Endothelial cell of umbilical vein (primary cell): ENCODE data around the gene AKAP13. TPM values are rescaled to one million over a fixed set of nuclear protein-coding genes. Genes with fewer than 3 reads are reported as not detected.

ENCODE experiments used
- BruUV-seq: library from RNA; stranded (reverse); fragments of 400-500 nt; replicated peaks from 2 replicates; lab custom pipeline; 2021; lab: Mats Ljungman, UMichigan
- CTCF ChIA-PET: fragments of 300-600, 350-600 bp; sonication (Branson Sonifier 250); formaldehyde crosslinking; loops from one replicate; lab custom pipeline; 2021; ENCODE audit warnings: antibody characterized with exemption, inconsistent platforms; lab: Charles Lee
- POLR2A ChIA-PET: fragments of 300-600, 350-600 bp; sonication (Branson Sonifier 250); formaldehyde crosslinking; loops from one replicate; lab custom pipeline; 2021; ENCODE audit warnings: antibody characterized with exemption, inconsistent platforms; lab: Charles Lee
- DNase-seq: peaks from one replicate; pipeline ENCODE4 v3.0.0-alpha.2; 2011; ENCODE audit warnings: low read depth, low spot score
- FAIRE-seq: peaks from 2 replicates; lab custom pipeline; 2011; peaks lifted over from hg19 to GRCh38; lab: Jason Lieb, UNC
- H2AFZ ChIP-seq: 2 replicates; pipeline ENCODE4 v1.6.0; 2012; ENCODE audit warnings: low read depth, low read length, control low read depth, inconsistent platforms
- H3K27ac ChIP-seq: 2 replicates; pipeline ENCODE4 v1.5.1; 2011; ENCODE audit warnings: low read depth, mild to moderate bottlenecking, control low read depth, low read length, moderate library complexity; ENCODE audit not compliant: insufficient read depth
- H3K27me3 ChIP-seq, 2 experiments: 2 replicates each; pipeline versions ENCODE4 v1.6.0 to v1.6.1; 2011; ENCODE audit warnings: low read length in 2 of 2, mixed read lengths in 1 of 2; ENCODE audit not compliant: control insufficient read depth in 2 of 2, insufficient read depth in 2 of 2
- H3K36me3 ChIP-seq, 2 experiments: 2 replicates in 1 of 2; 3 replicates in 1 of 2; pipeline ENCODE4 v1.5.1; 2011; ENCODE audit warnings: low read length in 2 of 2, mild to moderate bottlenecking in 1 of 2, moderate library complexity in 1 of 2; ENCODE audit not compliant: control insufficient read depth in 2 of 2, insufficient read depth in 2 of 2; ENCODE audit errors: extremely low read depth in 1 of 2
- H3K4me1 ChIP-seq: 3 replicates; pipeline ENCODE4 v1.5.1; 2011; ENCODE audit warnings: mild to moderate bottlenecking, low read length; ENCODE audit not compliant: control insufficient read depth, insufficient read depth; ENCODE audit errors: extremely low read depth
- H3K4me2 ChIP-seq: 2 replicates; pipeline ENCODE4 v1.6.1; 2011; ENCODE audit warnings: low read length, control low read depth, mixed read lengths; ENCODE audit not compliant: insufficient read depth
- H3K4me3 ChIP-seq, 3 experiments: fragments of 200-600 bp in 1 of 3; sonication (generic), shearing (Covaris generic) in 1 of 3; replicated peaks in 1 of 3; 2 replicates each; pipeline ENCODE4 v1.5.1; 2011 to 2016; ENCODE audit warnings: control low read depth in 3 of 3, low read length in 3 of 3, mild to moderate bottlenecking in 2 of 3, inconsistent platforms in 1 of 3, low read depth in 1 of 3, moderate library complexity in 1 of 3; ENCODE audit not compliant: insufficient read depth in 1 of 3
- H3K79me2 ChIP-seq: 2 replicates; pipeline ENCODE4 v1.6.0; 2012; ENCODE audit warnings: low read length, inconsistent platforms; ENCODE audit not compliant: control insufficient read depth, insufficient read depth
- H3K9ac ChIP-seq: replicated peaks from 2 replicates; pipeline ENCODE3; 2011; ENCODE audit warnings: low read length, control low read depth; ENCODE audit not compliant: insufficient read depth; ENCODE audit errors: extremely low read depth
- H3K9me1 ChIP-seq: replicated peaks from 3 replicates; pipeline ENCODE4 v1.6.0; 2011; ENCODE audit warnings: mild to moderate bottlenecking, low read length; ENCODE audit not compliant: control insufficient read depth, insufficient read depth; ENCODE audit errors: extremely low read depth
- H3K9me3 ChIP-seq: replicated peaks from 2 replicates; pipeline ENCODE4 v1.5.1; 2012; ENCODE audit warnings: low read length, inconsistent platforms; ENCODE audit not compliant: control insufficient read depth, insufficient read depth
- H4K20me1 ChIP-seq: replicated peaks from 2 replicates; pipeline ENCODE3; 2011; ENCODE audit warnings: mild to moderate bottlenecking, low read length; ENCODE audit not compliant: control insufficient read depth, insufficient read depth; ENCODE audit errors: extremely low read depth
- EZH2 ChIP-seq: IDR thresholded peaks from 2 replicates; pipeline ENCODE4 v1.6.1; 2012; ENCODE audit warnings: borderline replicate concordance, low read depth, mild to moderate bottlenecking, moderate library complexity, low read length, inconsistent platforms; ENCODE audit not compliant: severe bottlenecking
- GATA2 ChIP-seq: IDR thresholded peaks from 2 replicates; pipeline ENCODE4 v1.7.0; 2011; ENCODE audit warnings: low read depth, mild to moderate bottlenecking, moderate library complexity, mixed read lengths, low read length; ENCODE audit not compliant: insufficient read length, insufficient read depth
- POLR2AphosphoS5 ChIP-seq: IDR thresholded peaks from 2 replicates; pipeline ENCODE4 v1.6.1; 2012; ENCODE audit warnings: low read depth, mild to moderate bottlenecking, control low read depth, low read length, moderate library complexity; ENCODE audit not compliant: insufficient read depth
- dilution Hi-C: fragments of 300-500 bp; cut with MboI; formaldehyde crosslinking; loops from one replicate; pipeline ENCODE4 v1.15.0; 2019; ENCODE audit warnings: low sequenced_read_pairs; ENCODE audit not compliant: extremely low pct_ligation_motif_present
- intact Hi-C: fragments of 100-400 bp; cut with micrococcal nuclease; formaldehyde crosslinking; loops from one replicate; pipeline ENCODE4 v1.10.0; 2022
- polyA plus RNA-seq, 4 experiments: library from polyadenylated mRNA; depleted of rRNA in 3 of 4; stranded (reverse) in 3 of 4; unstranded in 1 of 4; fragments of >200 nt; gene quantifications; 2 replicates each; pipeline versions ENCODE4 v1.2.1 to v1.2.3, GENCODE V29; 2011 to 2012; ENCODE audit warnings: missing spikeins in 1 of 4
- total RNA-seq: library from RNA; stranded (reverse); gene quantifications from 2 replicates; pipeline ENCODE4 v1.2.3, GENCODE V29; 2021

Gene AKAP13
- total and polyA plus RNA-seq, 2 donors (not counting 3 experiments of a cell fraction or from before 2014, with no cell fraction given) = 22.8 to 87.8 TPM

GRCh38 chr15:85401108-85401774 is 20.8 kb downstream of the AKAP13 start:
- H4K20me1 ChIP-seq = no peaks in the 10 kb centered on the region
- no TSS peak for BruUV-seq
- ChIA-PET POLR2A (no interaction called here), CTCF (interaction anchor here (0.9 to 4.1 kb wide), 5 partner anchors 13 to 206 kb away, joined by 3 to 43 read pairs (median 4); no protein-coding TSS in a partner anchor)
- H3K4me3 ChIP-seq = no peak overlapping the region
- peaks cover 42% of the 10 kb centered on the region for H3K4me1 ChIP-seq
- FAIRE-seq (no peak), DNase-seq (no peak)
- intact Hi-C loops (no loop called here), dilution Hi-C loops (no loop called here)
- H3K79me2 ChIP-seq = peaks cover 81% of the 10 kb centered on the region
- no peak overlapping the region for H3K27ac ChIP-seq
- H3K9me1 ChIP-seq = peaks cover 6% of the 10 kb centered on the region
- H3K4me2 ChIP-seq = no peak overlapping the region
- no peaks in the 10 kb centered on the region for H3K36me3 ChIP-seq
- H2AFZ ChIP-seq = no peak overlapping the region
- H3K9ac ChIP-seq = no peak overlapping the region
- H3K9me3 ChIP-seq = no peaks in the 10 kb centered on the region
- TF ChIP-seq GATA2 (no peak), EZH2 (no peak)
- H3K27me3 ChIP-seq = no peaks in the 10 kb centered on the region

DNA sequence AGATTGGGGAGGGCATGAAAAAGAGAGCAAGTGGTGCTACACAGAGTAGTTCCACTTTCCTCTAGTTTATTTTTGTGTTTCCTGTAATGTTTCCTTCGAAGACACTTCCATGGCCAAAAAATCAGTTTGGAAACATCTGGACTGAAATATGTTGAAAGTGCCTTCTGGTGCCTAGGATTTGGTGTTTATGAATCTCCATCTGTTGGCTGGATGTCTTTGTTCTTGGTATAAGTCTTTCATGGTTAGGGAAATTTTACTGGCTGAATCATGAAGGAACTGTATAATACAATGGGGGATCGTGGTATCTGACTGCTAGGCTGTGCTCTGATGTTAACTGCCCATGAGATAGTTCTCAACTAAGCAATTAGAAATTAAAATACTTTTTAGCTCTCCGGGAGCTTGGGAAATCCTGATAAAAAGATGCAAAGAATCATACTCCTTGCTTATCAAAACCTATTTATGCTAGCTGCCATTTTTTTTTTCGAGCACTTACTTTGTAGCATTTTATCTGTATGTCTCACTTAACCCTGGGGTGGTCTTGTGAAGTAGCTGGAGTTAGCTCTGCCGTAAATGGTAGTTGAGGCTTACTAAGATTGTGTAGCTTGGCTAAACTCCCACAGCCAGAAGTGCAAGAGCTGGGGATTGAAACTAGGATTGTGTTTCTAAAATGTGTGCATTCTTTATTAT is 21.9 kb downstream of the AKAP13 start:
- ChIA-PET CTCF (interaction anchor here (1.0 to 4.1 kb wide), 3 partner anchors 8 to 71 kb away, joined by 3 to 43 read pairs (median 13); no protein-coding TSS in a partner anchor), POLR2A (interaction anchor here (0.7 kb wide), 1 partner anchor 244 kb away, joined by 3 read pairs; no protein-coding TSS in a partner anchor)
- BruUV-seq = no TSS peak
- peaks cover 43% of the 10 kb centered on the region for H3K4me1 ChIP-seq
- FAIRE-seq (peak; percentile 67), DNase-seq (peak; percentile 51)
- peaks cover 83% of the 10 kb centered on the region for H3K79me2 ChIP-seq
- dilution Hi-C loops = no loop called here
- H3K4me2 ChIP-seq = peak overlapping the region; percentile 44
- H3K36me3 ChIP-seq = no peaks in the 10 kb centered on the region
- H3K4me3 ChIP-seq = no peak overlapping the region
- intact Hi-C loops = no loop called here
- no peak overlapping the region for H2AFZ ChIP-seq
- H3K9me1 ChIP-seq = peaks cover 6% of the 10 kb centered on the region
- H3K27me3 ChIP-seq = no peaks in the 10 kb centered on the region
- H3K27ac ChIP-seq = no peak overlapping the region
- TF ChIP-seq POLR2AphosphoS5 (no peak), EZH2 (no peak)
- H3K9ac ChIP-seq = no peak overlapping the region
- H4K20me1 ChIP-seq = no peaks in the 10 kb centered on the region
- H3K9me3 ChIP-seq = no peaks in the 10 kb centered on the region
